ENCODE results near the gene OAT. TPM values are rescaled to one million over a fixed set of nuclear protein-coding genes. Genes with fewer than 3 reads are reported as not detected.

The OAT gene
- total RNA-seq, 1 donor from 2014 or later, result 119 TPM

DNA sequence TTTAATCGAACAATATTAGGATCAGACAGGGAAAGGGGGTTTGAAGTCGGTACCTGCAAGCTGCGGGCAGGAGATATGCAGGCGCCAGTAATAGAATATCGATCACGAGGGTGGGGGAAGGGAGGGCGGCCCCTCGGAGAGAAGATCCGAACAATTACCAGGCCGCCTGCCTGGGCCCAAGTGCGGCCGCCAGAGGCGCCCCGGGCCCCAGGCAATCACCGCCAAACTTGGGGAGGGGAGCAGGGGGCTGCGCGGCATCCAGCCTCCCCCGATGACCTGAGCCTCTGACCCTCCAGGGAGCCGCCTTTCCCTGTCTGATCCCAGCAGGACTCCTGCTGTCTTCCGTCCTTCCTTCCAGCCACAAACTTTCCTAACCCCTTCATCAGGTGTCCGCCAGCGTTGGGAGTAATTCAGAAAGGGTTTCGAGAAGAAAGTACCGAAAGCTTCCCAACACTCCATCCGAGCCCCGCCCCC is 30.0 kb upstream of the OAT start:
- Histone ChIP-seq H2AFZ (ENCODE audit: low read depth, low read length) (no peak overlapping the region), H3K36me3 (ENCODE audit: insufficient read depth, low read length) (no peaks in the 10 kb centered on the region), H3K4me1 (ENCODE audit: insufficient read depth, low read length) (no peaks in the 10 kb centered on the region), H3K79me2 (ENCODE audit: insufficient read depth, low read length) (no peaks in the 10 kb centered on the region), H3K4me3 (ENCODE audit: insufficient read depth, low read depth, low read length) (no peak overlapping the region), H3K27ac (ENCODE audit: low read depth, low read length) (no peak overlapping the region), H3K4me2 (ENCODE audit: low read length) (no peak overlapping the region), H3K9ac (ENCODE audit: low read length) (no peak overlapping the region), H4K20me1 (ENCODE audit: insufficient read depth, low read length) (peaks cover 5% of the 10 kb centered on the region), H3K9me3 (ENCODE audit: insufficient read depth, low read depth, low read length) (no peaks in the 10 kb centered on the region), H3K27me3 (ENCODE audit: insufficient read depth, low read length) (peaks cover 80% of the 10 kb centered on the region)
- peaks cover 4% of the 10 kb centered on the region for H3K4me1 Mint-ChIP-seq (ENCODE audit: low read depth, unreplicated experiment)
- TF ChIP-seq, protein P1, sequence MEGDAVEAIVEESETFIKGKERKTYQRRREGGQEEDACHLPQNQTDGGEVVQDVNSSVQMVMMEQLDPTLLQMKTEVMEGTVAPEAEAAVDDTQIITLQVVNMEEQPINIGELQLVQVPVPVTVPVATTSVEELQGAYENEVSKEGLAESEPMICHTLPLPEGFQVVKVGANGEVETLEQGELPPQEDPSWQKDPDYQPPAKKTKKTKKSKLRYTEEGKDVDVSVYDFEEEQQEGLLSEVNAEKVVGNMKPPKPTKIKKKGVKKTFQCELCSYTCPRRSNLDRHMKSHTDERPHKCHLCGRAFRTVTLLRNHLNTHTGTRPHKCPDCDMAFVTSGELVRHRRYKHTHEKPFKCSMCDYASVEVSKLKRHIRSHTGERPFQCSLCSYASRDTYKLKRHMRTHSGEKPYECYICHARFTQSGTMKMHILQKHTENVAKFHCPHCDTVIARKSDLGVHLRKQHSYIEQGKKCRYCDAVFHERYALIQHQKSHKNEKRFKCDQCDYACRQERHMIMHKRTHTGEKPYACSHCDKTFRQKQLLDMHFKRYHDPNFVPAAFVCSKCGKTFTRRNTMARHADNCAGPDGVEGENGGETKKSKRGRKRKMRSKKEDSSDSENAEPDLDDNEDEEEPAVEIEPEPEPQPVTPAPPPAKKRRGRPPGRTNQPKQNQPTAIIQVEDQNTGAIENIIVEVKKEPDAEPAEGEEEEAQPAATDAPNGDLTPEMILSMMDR (IDR thresholded peaks at IDR 0.05; ENCODE audit: insufficient read depth, low read depth, low read length), result no peak
- no peak for TF ChIP-seq EZH2 (IDR thresholded peaks at IDR 0.05; ENCODE audit: insufficient read depth, low read length)
- peaks cover 2% of the 10 kb centered on the region for H3K9me3 Mint-ChIP-seq (ENCODE audit: unreplicated experiment)
- H3K27ac Mint-ChIP-seq (ENCODE audit: unreplicated experiment), result no peak overlapping the region
- H3K4me3 Mint-ChIP-seq (ENCODE audit: unreplicated experiment), result peak overlapping the region; percentile 64
- FAIRE-seq (no peak), DNase-seq (ENCODE audit: low read depth) (no peak)
- H3K27me3 Mint-ChIP-seq (ENCODE audit: low read depth, unreplicated experiment), result peaks cover 75% of the 10 kb centered on the region
- no peaks in the 10 kb centered on the region for H3K36me3 Mint-ChIP-seq (ENCODE audit: low read depth, unreplicated experiment)

DNA sequence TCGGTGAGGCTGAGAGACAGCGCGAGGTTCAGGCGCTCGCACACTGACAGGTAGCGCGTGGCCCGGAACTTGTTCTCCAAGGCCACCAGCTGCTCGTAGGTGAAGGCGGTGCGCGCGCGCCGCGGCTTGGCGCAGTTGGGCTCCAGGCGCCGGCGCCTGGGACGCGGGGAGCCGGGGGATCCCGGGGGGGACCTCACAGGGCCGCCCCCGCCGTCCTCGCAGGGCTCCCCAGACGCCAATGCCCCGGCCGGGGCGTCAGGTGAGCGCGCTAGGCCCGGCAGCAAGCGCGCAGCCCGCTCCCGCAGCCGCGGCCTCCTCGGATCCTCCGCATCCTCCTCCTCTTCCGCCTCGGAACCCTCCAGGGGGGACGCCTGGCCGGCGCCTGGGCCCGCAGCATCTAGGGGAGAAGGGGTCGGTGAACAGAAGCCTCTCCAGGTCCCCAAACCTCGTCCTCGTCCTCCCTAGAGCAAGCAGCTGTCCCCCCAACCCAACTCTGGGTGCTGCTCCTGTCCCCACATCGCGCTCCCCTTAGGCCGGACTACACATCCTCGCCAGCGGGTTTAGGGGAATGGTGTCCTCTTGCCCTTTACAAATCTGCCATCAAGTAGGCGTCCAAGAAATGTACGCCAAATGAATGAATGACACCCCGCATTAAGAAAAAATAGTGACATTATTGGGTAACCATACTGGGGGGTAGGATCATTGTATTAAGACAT is 29.2 kb upstream of the OAT start:
- Histone ChIP-seq H3K9ac (ENCODE audit: low read length) (no peak overlapping the region), H3K36me3 (ENCODE audit: insufficient read depth, low read length) (no peaks in the 10 kb centered on the region), H4K20me1 (ENCODE audit: insufficient read depth, low read length) (peaks cover 5% of the 10 kb centered on the region), H3K27me3 (ENCODE audit: insufficient read depth, low read length) (peaks cover 78% of the 10 kb centered on the region), H3K27ac (ENCODE audit: low read depth, low read length) (no peak overlapping the region), H3K79me2 (ENCODE audit: insufficient read depth, low read length) (no peaks in the 10 kb centered on the region), H2AFZ (ENCODE audit: low read depth, low read length) (no peak overlapping the region), H3K4me2 (ENCODE audit: low read length) (no peak overlapping the region), H3K9me3 (ENCODE audit: insufficient read depth, low read depth, low read length) (no peaks in the 10 kb centered on the region), H3K4me3 (ENCODE audit: insufficient read depth, low read depth, low read length) (no peak overlapping the region), H3K4me1 (ENCODE audit: insufficient read depth, low read length) (no peaks in the 10 kb centered on the region)
- H3K36me3 Mint-ChIP-seq (ENCODE audit: low read depth, unreplicated experiment), result no peaks in the 10 kb centered on the region
- H3K4me1 Mint-ChIP-seq (ENCODE audit: low read depth, unreplicated experiment), result peaks cover 4% of the 10 kb centered on the region
- H3K9me3 Mint-ChIP-seq (ENCODE audit: unreplicated experiment), result peaks cover 2% of the 10 kb centered on the region
- peaks cover 74% of the 10 kb centered on the region for H3K27me3 Mint-ChIP-seq (ENCODE audit: low read depth, unreplicated experiment)
- DNase-seq (ENCODE audit: low read depth) (no peak), FAIRE-seq (no peak)
- TF ChIP-seq EZH2 (IDR thresholded peaks at IDR 0.05; ENCODE audit: insufficient read depth, low read length), result peak; percentile 97
- TF ChIP-seq, protein P1 (IDR thresholded peaks at IDR 0.05; ENCODE audit: insufficient read depth, low read depth, low read length), result no peak
- no peak overlapping the region for H3K4me3 Mint-ChIP-seq (ENCODE audit: unreplicated experiment)
- H3K27ac Mint-ChIP-seq (ENCODE audit: unreplicated experiment), result no peak overlapping the region
